Measurements from ENCODE around the gene ARHGAP10.

Gene ARHGAP10

DNA sequence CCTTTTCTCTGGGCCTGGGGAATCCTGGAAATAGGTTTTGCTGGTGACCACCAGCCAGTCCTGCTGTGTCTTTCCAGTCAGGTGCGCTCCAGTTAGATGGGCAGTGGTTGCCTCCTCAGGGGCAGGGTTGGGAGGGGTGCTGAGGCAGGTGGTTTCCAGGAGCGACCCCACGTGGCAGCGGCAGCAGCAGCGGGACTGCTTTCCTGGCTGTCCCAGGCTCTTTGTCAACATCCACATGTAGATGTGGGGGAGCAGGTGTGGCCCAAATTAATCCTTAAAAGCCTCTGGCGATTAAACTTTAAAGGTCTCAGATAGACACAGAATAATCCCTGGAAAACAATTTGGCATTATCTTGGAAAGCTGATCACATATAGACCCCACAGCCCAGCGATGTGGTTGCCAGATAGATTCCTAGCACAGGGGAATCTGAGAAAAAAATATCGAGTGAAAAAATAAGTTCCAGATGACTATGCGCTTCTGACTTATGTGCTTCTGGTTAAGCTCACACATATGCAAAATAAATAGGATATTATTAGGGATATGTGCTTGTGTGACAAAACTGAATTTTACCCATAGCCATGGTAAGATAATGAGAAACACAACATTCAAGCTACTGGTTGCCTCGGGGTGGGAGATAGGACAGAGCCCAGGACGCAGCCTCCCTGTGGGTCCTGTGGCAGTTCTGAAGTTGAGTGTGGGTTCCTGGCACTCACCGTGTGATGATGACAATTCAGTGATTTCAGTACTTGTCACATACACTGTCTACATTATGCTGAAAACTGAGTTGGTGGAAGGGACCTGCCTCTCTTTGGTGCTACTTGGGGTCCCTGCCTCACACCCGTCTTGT is 336.4 kb downstream of the ARHGAP10 start:
- Histone ChIP-seq H3K27ac (ENCODE audit: low read depth, low read length) (no peak overlapping the region), H3K79me2 (ENCODE audit: control insufficient read depth, low read length) (no peaks in the 10 kb centered on the region), H3K9me2 (replicated peaks; ENCODE audit: control insufficient read depth, low read length) (no peaks in the 10 kb centered on the region), H3K9me3 (ENCODE audit: control insufficient read depth, insufficient read depth, low read length) (no peaks in the 10 kb centered on the region), H4K20me1 (ENCODE audit: control insufficient read depth, insufficient read depth, low read depth, low read length) (no peaks in the 10 kb centered on the region), H3K4me3 (ENCODE audit: low read length) (no peak overlapping the region), H3K36me3 (ENCODE audit: control insufficient read depth, low read length) (no peaks in the 10 kb centered on the region), H3K4me2 (ENCODE audit: low read length) (no peak overlapping the region), H3K27me3 (ENCODE audit: control insufficient read depth, low read length) (no peaks in the 10 kb centered on the region), H3K4me1 (ENCODE audit: control insufficient read depth, low read length) (no peaks in the 10 kb centered on the region), H3F3A (ENCODE audit: control insufficient read depth, insufficient read depth) (no peaks in the 10 kb centered on the region)
- TF ChIP-seq, protein P1, sequence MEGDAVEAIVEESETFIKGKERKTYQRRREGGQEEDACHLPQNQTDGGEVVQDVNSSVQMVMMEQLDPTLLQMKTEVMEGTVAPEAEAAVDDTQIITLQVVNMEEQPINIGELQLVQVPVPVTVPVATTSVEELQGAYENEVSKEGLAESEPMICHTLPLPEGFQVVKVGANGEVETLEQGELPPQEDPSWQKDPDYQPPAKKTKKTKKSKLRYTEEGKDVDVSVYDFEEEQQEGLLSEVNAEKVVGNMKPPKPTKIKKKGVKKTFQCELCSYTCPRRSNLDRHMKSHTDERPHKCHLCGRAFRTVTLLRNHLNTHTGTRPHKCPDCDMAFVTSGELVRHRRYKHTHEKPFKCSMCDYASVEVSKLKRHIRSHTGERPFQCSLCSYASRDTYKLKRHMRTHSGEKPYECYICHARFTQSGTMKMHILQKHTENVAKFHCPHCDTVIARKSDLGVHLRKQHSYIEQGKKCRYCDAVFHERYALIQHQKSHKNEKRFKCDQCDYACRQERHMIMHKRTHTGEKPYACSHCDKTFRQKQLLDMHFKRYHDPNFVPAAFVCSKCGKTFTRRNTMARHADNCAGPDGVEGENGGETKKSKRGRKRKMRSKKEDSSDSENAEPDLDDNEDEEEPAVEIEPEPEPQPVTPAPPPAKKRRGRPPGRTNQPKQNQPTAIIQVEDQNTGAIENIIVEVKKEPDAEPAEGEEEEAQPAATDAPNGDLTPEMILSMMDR (IDR thresholded peaks at IDR 0.05; ENCODE audit: low read depth, low read length, poor library complexity, severe bottlenecking), result no peak
- no peak for TF ChIP-seq EZH2phosphoT487 (IDR thresholded peaks at IDR 0.05; ENCODE audit: borderline replicate concordance, low read length)

DNA sequence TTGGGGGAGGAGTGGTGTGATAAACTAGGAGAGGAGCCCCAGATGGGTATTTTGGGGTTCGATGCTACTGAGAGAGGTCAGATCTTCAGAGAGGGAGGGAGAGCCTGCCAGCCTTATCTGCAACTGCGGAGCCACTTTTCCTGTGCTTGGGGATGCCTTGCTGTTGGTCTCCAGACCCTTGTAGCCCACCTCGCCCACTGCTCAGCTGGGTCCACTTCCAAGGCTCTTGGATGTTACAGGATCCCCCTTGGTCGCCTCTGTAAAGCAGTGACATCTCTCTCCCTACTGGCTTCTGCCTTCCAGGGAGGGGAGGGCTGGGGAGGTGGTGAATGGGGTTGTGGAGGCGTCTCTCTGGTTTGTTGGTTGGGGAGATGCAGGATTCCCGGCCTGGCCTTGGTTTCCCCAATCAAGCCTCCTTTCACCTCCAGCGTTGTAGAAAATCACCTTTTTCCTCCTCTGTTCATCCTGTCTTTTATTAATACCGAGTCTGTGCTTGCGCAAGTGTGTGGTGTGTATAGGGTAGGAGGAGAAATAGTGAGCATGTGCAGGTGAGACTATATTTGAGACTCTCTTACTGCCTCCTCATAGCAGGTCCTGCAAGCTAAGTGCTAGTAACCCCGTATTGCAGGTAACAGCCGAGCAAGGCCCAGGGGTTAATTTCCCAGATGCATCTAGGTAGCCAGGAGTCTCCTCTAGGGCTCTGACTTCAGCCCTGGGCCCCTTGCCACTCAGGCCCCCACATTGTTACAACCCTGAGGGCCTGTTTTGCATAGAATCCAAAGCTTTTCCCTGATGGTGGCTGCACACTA is 337.4 kb downstream of the ARHGAP10 start:
- Histone ChIP-seq H3K27ac (ENCODE audit: low read depth, low read length) (no peak overlapping the region), H3K4me1 (ENCODE audit: control insufficient read depth, low read length) (no peaks in the 10 kb centered on the region), H3K4me3 (ENCODE audit: low read length) (no peak overlapping the region), H3K79me2 (ENCODE audit: control insufficient read depth, low read length) (no peaks in the 10 kb centered on the region), H4K20me1 (ENCODE audit: control insufficient read depth, insufficient read depth, low read depth, low read length) (no peaks in the 10 kb centered on the region), H3K27me3 (ENCODE audit: control insufficient read depth, low read length) (no peaks in the 10 kb centered on the region), H3F3A (ENCODE audit: control insufficient read depth, insufficient read depth) (no peaks in the 10 kb centered on the region), H3K9me3 (ENCODE audit: control insufficient read depth, insufficient read depth, low read length) (no peaks in the 10 kb centered on the region), H3K36me3 (ENCODE audit: control insufficient read depth, low read length) (no peaks in the 10 kb centered on the region), H3K4me2 (ENCODE audit: low read length) (no peak overlapping the region), H3K9me2 (replicated peaks; ENCODE audit: control insufficient read depth, low read length) (no peaks in the 10 kb centered on the region)
- TF ChIP-seq, protein P1 (IDR thresholded peaks at IDR 0.05; ENCODE audit: low read depth, low read length, poor library complexity, severe bottlenecking), result no peak
- no peak for TF ChIP-seq EZH2phosphoT487 (IDR thresholded peaks at IDR 0.05; ENCODE audit: borderline replicate concordance, low read length)

DNA sequence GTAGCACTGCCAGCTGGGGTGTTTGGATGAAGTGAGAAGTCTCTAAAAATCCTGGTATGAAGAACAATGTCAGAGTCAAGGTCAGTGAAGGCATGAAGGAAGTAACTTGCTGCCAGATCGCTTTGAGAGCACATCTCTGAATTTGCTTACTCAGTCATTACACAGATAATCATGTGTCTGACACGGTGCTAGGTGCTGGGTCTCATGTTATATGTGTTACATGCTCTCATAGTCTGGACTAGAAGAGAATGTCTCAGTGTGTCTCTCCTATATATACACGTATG is 337.9 kb downstream of the ARHGAP10 start:
- Histone ChIP-seq H3K79me2 (ENCODE audit: control insufficient read depth, low read length) (no peaks in the 10 kb centered on the region), H3F3A (ENCODE audit: control insufficient read depth, insufficient read depth) (no peaks in the 10 kb centered on the region), H3K27ac (ENCODE audit: low read depth, low read length) (no peak overlapping the region), H3K9me3 (ENCODE audit: control insufficient read depth, insufficient read depth, low read length) (0 out of 2 replicates have a peak, but pooled peaks cover 3% of the 10 kb centered on the region), H4K20me1 (ENCODE audit: control insufficient read depth, insufficient read depth, low read depth, low read length) (no peaks in the 10 kb centered on the region), H3K9me2 (replicated peaks; ENCODE audit: control insufficient read depth, low read length) (no peaks in the 10 kb centered on the region), H3K4me2 (ENCODE audit: low read length) (no peak overlapping the region), H3K4me1 (ENCODE audit: control insufficient read depth, low read length) (no peaks in the 10 kb centered on the region), H3K36me3 (ENCODE audit: control insufficient read depth, low read length) (no peaks in the 10 kb centered on the region), H3K27me3 (ENCODE audit: control insufficient read depth, low read length) (no peaks in the 10 kb centered on the region), H3K4me3 (ENCODE audit: low read length) (no peak overlapping the region)
- TF ChIP-seq, protein P1 (IDR thresholded peaks at IDR 0.05; ENCODE audit: low read depth, low read length, poor library complexity, severe bottlenecking), result no peak
- TF ChIP-seq EZH2phosphoT487 (IDR thresholded peaks at IDR 0.05; ENCODE audit: borderline replicate concordance, low read length), result no peak
